HL-60 (cell line): ENCODE measurements around the gene RELN.

Experiments
- GABPA ChIP-seq: IDR thresholded peaks from 2 replicates; pipeline ENCODE4 v1.6.1; 2012; ENCODE audit warnings: low read depth
- POLR2AphosphoS5 ChIP-seq: IDR thresholded peaks from 2 replicates; pipeline ENCODE4 v1.6.1; 2012; ENCODE audit warnings: low read depth
- SPI1 ChIP-seq: IDR thresholded peaks from 2 replicates; pipeline ENCODE4 v1.6.1; 2012; ENCODE audit warnings: low read depth, mild to moderate bottlenecking, borderline replicate concordance
- TF ChIP-seq, protein P1 (sequence below): IDR thresholded peaks from one replicate; pipeline ENCODE4 v1.5.1; 2011; ENCODE audit warnings: low read length, control low read depth, inconsistent platforms; ENCODE audit not compliant: insufficient read depth
- TF ChIP-seq, protein P2 (sequence below): IDR thresholded peaks from 2 replicates; pipeline ENCODE4 v1.6.1; 2012; ENCODE audit warnings: low read depth; ENCODE audit not compliant: insufficient replicate concordance

DNA sequence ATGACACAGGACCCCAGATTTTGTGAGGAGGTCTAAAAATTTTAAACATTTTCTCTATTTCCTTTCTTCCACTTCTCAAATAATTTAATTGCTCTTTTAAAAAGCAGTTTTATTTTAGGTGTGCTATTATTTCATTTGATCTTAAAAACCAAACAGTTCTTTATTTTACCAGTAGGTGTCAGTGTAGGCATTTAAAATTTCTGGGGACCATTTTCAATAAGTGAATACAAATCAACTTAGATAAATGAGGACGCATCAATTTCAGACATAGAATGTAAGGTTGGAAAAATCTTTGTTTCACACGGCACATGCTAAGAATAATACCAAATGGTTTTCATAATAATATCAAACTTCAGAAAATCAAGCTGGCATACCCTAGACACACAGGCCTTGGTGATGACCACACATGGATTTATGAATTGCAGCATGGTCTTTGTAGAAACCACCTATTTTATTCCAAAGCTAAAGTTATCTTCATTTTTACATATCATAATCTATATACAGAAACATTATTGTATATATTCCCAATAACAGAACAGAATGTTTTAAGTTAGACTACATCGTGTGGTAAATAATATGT is 415.9 kb downstream of the RELN start:
- TF ChIP-seq, protein P1, sequence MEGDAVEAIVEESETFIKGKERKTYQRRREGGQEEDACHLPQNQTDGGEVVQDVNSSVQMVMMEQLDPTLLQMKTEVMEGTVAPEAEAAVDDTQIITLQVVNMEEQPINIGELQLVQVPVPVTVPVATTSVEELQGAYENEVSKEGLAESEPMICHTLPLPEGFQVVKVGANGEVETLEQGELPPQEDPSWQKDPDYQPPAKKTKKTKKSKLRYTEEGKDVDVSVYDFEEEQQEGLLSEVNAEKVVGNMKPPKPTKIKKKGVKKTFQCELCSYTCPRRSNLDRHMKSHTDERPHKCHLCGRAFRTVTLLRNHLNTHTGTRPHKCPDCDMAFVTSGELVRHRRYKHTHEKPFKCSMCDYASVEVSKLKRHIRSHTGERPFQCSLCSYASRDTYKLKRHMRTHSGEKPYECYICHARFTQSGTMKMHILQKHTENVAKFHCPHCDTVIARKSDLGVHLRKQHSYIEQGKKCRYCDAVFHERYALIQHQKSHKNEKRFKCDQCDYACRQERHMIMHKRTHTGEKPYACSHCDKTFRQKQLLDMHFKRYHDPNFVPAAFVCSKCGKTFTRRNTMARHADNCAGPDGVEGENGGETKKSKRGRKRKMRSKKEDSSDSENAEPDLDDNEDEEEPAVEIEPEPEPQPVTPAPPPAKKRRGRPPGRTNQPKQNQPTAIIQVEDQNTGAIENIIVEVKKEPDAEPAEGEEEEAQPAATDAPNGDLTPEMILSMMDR: no peak
- TF ChIP-seq POLR2AphosphoS5 (no peak), GABPA (no peak), SPI1 (no peak)
- TF ChIP-seq, protein P2, sequence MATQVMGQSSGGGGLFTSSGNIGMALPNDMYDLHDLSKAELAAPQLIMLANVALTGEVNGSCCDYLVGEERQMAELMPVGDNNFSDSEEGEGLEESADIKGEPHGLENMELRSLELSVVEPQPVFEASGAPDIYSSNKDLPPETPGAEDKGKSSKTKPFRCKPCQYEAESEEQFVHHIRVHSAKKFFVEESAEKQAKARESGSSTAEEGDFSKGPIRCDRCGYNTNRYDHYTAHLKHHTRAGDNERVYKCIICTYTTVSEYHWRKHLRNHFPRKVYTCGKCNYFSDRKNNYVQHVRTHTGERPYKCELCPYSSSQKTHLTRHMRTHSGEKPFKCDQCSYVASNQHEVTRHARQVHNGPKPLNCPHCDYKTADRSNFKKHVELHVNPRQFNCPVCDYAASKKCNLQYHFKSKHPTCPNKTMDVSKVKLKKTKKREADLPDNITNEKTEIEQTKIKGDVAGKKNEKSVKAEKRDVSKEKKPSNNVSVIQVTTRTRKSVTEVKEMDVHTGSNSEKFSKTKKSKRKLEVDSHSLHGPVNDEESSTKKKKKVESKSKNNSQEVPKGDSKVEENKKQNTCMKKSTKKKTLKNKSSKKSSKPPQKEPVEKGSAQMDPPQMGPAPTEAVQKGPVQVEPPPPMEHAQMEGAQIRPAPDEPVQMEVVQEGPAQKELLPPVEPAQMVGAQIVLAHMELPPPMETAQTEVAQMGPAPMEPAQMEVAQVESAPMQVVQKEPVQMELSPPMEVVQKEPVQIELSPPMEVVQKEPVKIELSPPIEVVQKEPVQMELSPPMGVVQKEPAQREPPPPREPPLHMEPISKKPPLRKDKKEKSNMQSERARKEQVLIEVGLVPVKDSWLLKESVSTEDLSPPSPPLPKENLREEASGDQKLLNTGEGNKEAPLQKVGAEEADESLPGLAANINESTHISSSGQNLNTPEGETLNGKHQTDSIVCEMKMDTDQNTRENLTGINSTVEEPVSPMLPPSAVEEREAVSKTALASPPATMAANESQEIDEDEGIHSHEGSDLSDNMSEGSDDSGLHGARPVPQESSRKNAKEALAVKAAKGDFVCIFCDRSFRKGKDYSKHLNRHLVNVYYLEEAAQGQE: no peak
